ENCODE results near the gene GPR107.

Gene GPR107

DNA sequence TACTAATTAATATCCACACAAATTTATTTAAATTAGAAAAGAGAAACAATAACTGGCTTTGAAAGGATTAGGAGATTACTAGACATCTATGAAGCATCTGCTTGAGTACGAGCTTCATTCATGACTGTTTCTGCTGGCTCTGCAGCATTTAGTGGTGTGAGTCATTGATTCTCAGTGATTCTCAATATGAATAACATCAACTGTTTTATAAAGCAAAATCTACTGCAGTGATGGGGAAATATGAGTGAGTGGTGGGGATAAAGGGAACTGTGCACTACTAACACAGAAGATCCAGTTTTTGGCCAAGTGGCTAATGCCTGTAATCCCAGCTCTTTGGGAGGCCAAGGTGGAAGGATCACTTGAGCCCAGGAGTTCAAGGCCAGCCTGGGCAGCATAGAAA lies 19.1 kb upstream of the GPR107 start:
- Histone ChIP-seq H3K36me3 (ENCODE audit: control insufficient read depth, insufficient read depth, low read length) (no peaks in the 10 kb centered on the region), H3K4me3 (ENCODE audit: low read length) (no peak overlapping the region), H3K27ac (ENCODE audit: low read depth, low read length) (no peak overlapping the region), H3K27me3 (ENCODE audit: control insufficient read depth, insufficient read depth, low read length) (no peaks in the 10 kb centered on the region), H3K4me1 (ENCODE audit: control insufficient read depth, insufficient read depth, low read length) (peaks cover 35% of the 10 kb centered on the region), H3K9ac (ENCODE audit: low read length) (no peak overlapping the region)

DNA sequence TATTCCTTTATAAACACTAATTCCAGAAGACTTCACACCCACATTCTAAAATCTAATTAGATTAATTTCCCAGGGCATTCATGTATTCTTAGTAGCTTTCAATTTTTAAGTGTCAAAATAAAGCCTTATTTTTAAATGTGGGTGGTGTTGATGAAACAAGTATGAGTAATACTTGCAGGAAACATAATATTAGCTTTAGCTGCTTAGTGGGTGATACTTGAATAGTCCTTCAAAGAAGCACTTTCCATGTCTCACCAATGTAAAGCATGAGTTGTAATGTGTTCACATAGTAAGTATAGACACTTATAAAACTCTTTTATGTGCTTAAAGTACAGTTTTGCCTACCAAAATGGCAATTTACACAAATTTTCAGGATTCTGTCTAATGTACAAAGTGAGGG lies 17.6 kb upstream of the GPR107 start:
- Histone ChIP-seq H3K4me1 (ENCODE audit: control insufficient read depth, insufficient read depth, low read length) (peaks cover 32% of the 10 kb centered on the region), H3K9ac (ENCODE audit: low read length) (no peak overlapping the region), H3K27me3 (ENCODE audit: control insufficient read depth, insufficient read depth, low read length) (no peaks in the 10 kb centered on the region), H3K36me3 (ENCODE audit: control insufficient read depth, insufficient read depth, low read length) (no peaks in the 10 kb centered on the region), H3K27ac (ENCODE audit: low read depth, low read length) (no peak overlapping the region), H3K4me3 (ENCODE audit: low read length) (no peak overlapping the region)

DNA sequence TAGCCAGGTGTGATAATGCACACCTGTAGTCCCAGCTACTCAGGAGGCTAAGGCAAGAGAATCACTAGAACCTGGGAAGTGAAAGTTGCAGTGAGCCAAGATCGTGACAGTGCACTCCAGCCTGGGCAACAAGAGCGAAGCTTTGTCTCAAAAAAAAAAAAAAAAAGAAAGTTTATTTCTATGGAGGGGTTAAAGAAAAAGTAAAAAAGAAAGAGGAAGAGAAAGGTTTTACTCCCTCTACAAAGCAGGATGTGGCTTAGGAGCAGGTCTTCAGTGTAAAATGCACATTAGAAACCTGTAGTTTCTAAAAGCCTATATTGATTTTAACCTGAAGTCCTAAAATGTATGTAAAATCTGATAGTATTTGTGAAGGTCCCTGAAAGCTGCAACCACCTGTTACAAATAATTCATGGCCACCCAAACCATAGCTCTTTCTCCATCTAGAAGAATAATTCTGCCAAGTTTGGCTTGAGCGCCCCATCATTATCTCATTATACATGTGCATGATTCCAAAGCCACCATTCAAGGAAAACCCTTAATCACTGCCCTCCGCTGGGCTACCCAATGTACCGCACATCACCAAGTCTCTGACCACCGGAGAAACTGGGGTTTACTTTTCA lies 14.1 kb upstream of the GPR107 start:
- peak overlapping the region; percentile 39 for H3K4me3 ChIP-seq (ENCODE audit: low read length)
- H3K36me3 ChIP-seq (ENCODE audit: control insufficient read depth, insufficient read depth, low read length) = no peaks in the 10 kb centered on the region
- peak overlapping the region; percentile 60 for H3K27ac ChIP-seq (ENCODE audit: low read depth, low read length)
- H3K4me1 ChIP-seq (ENCODE audit: control insufficient read depth, insufficient read depth, low read length) = peaks cover 26% of the 10 kb centered on the region
- no peaks in the 10 kb centered on the region for H3K27me3 ChIP-seq (ENCODE audit: control insufficient read depth, insufficient read depth, low read length)
- no peak overlapping the region for H3K9ac ChIP-seq (ENCODE audit: low read length)

DNA sequence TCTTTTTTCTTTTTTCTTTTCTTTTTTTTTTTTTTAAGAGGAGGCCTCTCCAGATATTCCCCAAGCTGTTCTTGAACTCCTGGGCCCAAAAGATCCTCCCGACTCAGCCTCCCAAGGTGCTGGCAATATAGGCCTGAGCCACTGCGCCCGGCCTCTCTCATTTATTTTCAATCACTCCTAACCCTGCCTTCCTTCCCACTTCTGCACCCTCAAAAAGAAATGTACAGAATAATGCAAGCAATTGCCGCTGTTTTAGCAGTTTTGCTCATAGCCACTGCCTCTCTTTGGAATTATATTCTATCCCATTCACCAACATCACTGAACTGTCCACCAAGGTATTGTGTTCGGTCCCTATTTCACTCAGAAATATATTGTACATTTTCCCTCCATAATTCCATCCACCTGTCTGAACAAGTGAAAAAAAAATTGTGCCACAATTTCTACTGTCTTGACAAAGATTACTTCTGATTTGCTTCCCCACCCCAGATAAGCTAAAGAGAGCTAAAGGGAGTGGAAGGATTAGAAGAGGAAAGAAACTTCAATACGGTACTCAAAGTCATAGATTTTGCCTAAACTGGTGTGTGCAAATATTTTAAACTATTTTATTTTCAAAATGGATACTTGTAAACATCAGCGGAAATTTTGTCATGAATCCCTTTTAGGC lies 12.6 kb upstream of the GPR107 start:
- peaks cover 33% of the 10 kb centered on the region for H3K4me1 ChIP-seq (ENCODE audit: control insufficient read depth, insufficient read depth, low read length)
- H3K4me3 ChIP-seq (ENCODE audit: low read length) = peak overlapping the region; percentile 88
- H3K36me3 ChIP-seq (ENCODE audit: control insufficient read depth, insufficient read depth, low read length) = no peaks in the 10 kb centered on the region
- H3K9ac ChIP-seq (ENCODE audit: low read length) = peak overlapping the region; percentile 24
- H3K27me3 ChIP-seq (ENCODE audit: control insufficient read depth, insufficient read depth, low read length) = no peaks in the 10 kb centered on the region
- H3K27ac ChIP-seq (ENCODE audit: low read depth, low read length) = peak overlapping the region; percentile 98

DNA sequence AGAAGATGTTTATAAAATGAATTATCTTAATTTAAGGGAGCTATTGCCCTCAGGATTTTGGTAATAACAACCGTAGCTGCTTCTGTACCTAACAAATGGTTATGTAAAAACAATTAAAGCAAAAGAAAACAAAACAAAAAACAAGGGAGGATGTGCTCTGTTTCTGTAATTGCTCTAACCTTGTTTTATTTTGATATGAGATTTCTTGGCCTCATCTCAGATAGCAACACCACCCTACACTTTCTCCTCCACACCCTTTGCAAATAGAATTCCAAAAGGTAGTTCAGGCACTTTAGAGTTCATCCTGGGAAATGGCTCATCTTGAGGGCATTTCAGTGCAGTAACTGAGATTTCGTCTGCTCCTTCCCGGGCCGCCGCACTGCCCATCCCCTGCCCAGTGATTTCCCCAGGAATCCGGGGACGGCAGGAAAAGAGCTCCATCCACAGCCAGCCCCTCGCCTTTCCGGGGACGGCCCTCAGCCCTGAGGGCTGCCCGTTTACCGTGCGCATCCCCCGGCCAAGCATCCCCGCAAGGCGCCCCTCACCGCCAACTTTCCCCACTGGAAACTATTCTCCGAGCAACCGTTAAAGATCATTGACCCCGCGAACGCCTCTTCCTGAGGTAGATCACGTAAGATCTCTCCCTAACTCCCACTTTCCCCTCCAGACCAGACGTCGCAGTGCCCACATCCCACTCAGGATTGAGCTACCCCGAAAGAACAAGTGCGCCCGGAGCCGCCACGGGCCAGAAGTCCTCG lies 11.9 kb upstream of the GPR107 start:
- H3K27me3 ChIP-seq (ENCODE audit: control insufficient read depth, insufficient read depth, low read length) = no peaks in the 10 kb centered on the region
- peak overlapping the region; percentile 98 for H3K27ac ChIP-seq (ENCODE audit: low read depth, low read length)
- peak overlapping the region; percentile 80 for H3K9ac ChIP-seq (ENCODE audit: low read length)
- no peaks in the 10 kb centered on the region for H3K36me3 ChIP-seq (ENCODE audit: control insufficient read depth, insufficient read depth, low read length)
- peak overlapping the region; percentile 88 for H3K4me3 ChIP-seq (ENCODE audit: low read length)
- peaks cover 31% of the 10 kb centered on the region for H3K4me1 ChIP-seq (ENCODE audit: control insufficient read depth, insufficient read depth, low read length)

DNA sequence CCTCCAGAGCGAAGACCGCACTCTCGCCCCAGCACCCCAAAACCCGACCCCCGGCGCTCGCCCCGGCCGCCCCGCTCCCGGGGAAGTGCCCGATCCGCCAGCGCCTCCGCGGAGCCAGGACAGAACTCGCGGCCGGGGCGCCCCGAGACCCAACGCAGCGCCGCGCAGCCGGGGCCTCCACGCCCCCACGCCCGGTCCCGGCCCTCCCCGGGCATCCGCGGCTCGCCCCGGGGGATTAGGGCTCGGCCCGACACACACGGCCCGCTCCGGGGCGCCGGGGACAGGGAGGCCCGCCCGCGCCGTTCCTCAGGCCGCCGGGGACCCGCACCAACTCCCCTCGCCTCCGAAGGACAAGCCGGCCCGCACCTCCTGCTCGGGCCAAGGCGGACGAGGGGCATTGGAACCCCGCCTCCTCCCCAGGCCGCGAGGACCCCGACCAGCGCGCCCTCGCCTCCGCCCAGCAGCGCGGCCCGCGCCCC lies 11.3 kb upstream of the GPR107 start:
- no peaks in the 10 kb centered on the region for H3K27me3 ChIP-seq (ENCODE audit: control insufficient read depth, insufficient read depth, low read length)
- peaks cover 30% of the 10 kb centered on the region for H3K4me1 ChIP-seq (ENCODE audit: control insufficient read depth, insufficient read depth, low read length)
- peak overlapping the region; percentile 74 for H3K9ac ChIP-seq (ENCODE audit: low read length)

DNA sequence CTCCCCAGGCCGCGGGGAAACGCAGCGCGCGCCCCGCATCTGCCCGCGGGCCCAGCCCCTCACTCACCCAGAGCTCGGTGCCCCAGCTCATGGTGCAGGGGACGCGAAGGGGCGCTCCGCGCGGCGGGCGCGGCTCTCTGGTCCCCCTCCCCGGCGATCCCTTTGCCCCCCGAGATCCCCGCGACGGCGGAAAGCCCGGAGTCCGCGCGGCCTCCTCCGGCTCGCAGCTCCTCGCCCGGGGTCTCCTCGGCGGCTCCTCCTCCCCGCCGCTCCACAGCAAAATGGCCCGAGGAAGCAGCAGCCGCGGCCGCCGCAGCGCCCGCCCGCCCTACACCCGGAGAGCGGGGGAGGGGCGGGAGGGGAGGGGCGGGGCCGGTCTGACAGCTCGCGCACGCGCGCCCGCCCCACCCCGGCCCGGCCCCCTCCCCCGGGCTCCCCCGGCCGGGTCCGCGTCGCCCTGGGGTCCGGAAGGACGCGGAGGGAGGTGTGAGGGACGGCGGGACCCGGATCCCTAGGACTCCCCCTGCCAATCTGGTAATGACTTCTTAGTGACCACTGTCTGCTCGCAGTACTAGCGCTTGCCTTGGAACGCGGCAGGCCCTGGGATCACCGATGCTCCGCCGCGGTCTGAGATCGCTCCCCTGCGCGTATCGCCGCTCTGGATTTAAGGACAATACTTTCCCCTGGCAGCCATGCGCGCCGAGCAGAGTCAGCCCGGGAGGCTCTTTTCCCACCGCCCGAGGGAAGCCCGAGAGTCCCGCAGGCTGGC lies 10.6 kb upstream of the GPR107 start, which contains the start of gene FNBP1:
Gene FNBP1, minus strand, starts transcription at position 305 of the 769 bp plus-strand sequence. Its CDS starts 214 bp downstream, at position 91.
- peak within 1 kb of the TSS; percentile 88 for H3K4me3 ChIP-seq (ENCODE audit: low read length)
- H3K36me3 ChIP-seq (ENCODE audit: control insufficient read depth, insufficient read depth, low read length) = no peaks in the 10 kb centered on the region
- no peaks in the 10 kb centered on the region for H3K27me3 ChIP-seq (ENCODE audit: control insufficient read depth, insufficient read depth, low read length)
- peak within 1 kb of the TSS; percentile 98 for H3K27ac ChIP-seq (ENCODE audit: low read depth, low read length)
- peaks cover 29% of the 10 kb centered on the region for H3K4me1 ChIP-seq (ENCODE audit: control insufficient read depth, insufficient read depth, low read length)
- H3K9ac ChIP-seq (ENCODE audit: low read length) = peak within 1 kb of the TSS; percentile 80

More for the DNA sequence above, 11.3 kb upstream of the GPR107 start:
- Histone ChIP-seq H3K36me3 (ENCODE audit: control insufficient read depth, insufficient read depth, low read length) (no peaks in the 10 kb centered on the region), H3K4me3 (ENCODE audit: low read length) (peak overlapping the region; percentile 88), H3K27ac (ENCODE audit: low read depth, low read length) (peak overlapping the region; percentile 98)

DNA sequence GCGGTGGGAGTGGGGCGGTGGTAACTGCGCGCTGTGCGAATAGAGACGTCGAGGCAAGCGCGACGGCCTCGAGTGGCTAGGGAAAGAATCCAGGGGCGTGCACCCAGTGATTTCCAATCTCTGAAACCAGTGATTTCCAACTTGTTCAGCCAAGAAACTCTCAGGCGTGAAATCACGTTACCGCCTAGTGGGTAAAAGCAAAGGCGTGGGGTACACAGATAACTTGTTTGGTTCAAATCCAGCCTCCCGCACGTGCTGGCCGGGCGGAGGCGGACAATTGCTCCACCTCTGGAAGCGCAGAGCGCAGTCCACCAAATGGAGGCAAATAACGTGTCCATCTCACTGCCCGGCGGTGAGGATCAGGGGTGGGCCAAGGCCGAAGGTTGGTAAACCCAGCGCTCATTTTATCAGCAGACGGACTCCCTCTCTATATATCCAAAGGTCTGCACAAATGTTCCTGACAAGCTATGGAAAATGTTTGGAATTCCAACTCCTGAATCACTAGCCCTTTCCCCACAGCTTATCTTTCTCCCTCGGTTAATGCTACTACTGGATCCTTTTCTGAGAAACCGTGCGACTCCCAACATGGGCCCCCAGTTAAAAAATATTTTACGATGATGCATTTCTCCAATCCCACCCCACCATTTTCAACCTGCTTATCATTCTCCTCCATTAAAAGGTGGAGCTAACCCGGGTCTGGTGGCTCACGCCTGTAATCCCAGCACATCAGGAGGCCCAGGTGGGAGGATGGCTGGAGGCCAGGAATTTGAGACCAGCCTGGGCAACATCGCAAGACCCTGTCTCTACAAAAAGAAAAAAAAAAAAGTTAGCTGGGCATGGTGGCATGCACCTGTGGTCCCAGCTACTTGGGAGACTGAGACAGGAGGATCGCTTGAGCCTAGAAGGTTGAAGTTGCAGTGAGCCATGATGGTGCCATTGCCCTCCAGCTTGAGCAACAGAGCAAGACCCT lies 9.8 kb upstream of the GPR107 start:
- H3K4me1 ChIP-seq (ENCODE audit: control insufficient read depth, insufficient read depth, low read length) = peaks cover 24% of the 10 kb centered on the region
- peak overlapping the region; percentile 98 for H3K27ac ChIP-seq (ENCODE audit: low read depth, low read length)
- peak overlapping the region; percentile 84 for H3K4me3 ChIP-seq (ENCODE audit: low read length)
- H3K27me3 ChIP-seq (ENCODE audit: control insufficient read depth, insufficient read depth, low read length) = no peaks in the 10 kb centered on the region
- H3K36me3 ChIP-seq (ENCODE audit: control insufficient read depth, insufficient read depth, low read length) = no peaks in the 10 kb centered on the region
- H3K9ac ChIP-seq (ENCODE audit: low read length) = peak overlapping the region; percentile 36

DNA sequence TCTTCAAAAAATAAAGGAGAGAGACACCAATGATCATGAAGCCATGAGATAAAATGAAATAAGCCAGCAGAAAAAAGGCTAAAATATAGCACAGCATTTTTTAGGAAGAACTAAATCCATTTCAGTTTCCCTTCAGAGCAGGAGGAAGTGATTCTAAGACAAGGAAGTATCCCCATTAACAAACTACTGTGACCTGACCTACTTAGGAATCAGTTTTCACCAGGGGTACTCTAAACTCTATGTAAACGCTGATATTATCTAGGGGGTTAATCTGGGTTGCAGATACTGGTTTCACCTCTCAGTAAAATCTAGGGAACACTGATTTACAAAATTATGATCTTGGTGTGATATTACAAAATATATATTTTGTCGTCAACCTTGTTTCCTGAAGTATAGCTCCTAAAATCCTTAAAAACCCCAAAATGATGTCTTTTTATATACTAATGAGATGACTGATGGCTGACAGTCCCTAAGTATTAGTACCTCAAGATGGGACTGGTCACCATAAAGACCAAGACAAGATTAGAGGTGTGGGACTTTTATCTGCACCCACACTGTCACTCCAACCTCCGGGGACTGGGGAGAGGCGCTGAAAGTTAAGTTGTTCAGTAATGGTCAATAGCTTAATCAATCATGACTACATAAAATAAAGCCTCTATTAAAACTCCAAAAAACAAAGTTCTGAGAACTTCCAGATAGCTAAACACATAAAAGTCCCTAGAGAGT lies 7.8 kb upstream of the GPR107 start:
- H3K27me3 ChIP-seq (ENCODE audit: control insufficient read depth, insufficient read depth, low read length) = no peaks in the 10 kb centered on the region
- H3K36me3 ChIP-seq (ENCODE audit: control insufficient read depth, insufficient read depth, low read length) = no peaks in the 10 kb centered on the region
- no peak overlapping the region for H3K27ac ChIP-seq (ENCODE audit: low read depth, low read length)
- peaks cover 20% of the 10 kb centered on the region for H3K4me1 ChIP-seq (ENCODE audit: control insufficient read depth, insufficient read depth, low read length)
- H3K9ac ChIP-seq (ENCODE audit: low read length) = no peak overlapping the region
- no peak overlapping the region for H3K4me3 ChIP-seq (ENCODE audit: low read length)

DNA sequence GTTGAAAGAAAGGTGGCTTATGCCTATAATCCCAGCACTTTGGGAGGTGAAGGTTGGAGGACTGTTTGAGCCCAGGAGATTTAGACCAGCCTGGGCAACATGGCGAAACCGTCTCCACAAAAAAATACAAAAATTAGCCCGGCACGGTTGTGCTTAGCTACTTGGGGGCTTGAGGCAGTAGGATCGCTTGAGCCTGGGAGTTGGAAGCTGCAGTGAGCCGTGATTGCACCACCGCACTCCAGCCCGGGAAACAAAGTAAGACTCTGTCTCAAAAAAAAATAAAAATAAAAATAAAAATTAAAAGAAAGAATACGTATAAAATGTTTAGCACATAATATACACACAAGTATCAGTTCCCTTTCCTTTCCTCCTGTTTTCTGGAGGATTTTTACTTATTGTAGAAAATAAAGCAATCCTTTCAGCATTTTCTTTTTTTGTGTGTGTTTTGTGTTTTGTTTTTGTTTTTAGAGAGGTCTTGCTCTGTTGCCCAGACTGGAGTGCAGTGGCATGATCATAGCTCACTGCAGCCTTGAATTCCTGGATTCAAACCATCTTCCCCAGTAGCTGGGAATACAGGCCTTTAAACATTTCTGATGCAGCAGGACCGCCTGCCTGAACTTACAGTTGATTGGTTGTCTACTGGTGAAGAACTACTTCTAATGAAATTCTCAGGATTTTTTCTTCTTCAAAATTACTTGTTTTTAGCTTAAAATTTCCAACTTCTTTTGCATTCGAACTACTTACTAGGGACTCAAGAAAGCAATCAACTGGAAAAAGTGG lies 4.1 kb upstream of the GPR107 start:
- H3K4me1 ChIP-seq (ENCODE audit: control insufficient read depth, insufficient read depth, low read length) = peaks cover 14% of the 10 kb centered on the region
- no peak overlapping the region for H3K27ac ChIP-seq (ENCODE audit: low read depth, low read length)
- H3K36me3 ChIP-seq (ENCODE audit: control insufficient read depth, insufficient read depth, low read length) = no peaks in the 10 kb centered on the region
- no peak overlapping the region for H3K9ac ChIP-seq (ENCODE audit: low read length)
- H3K27me3 ChIP-seq (ENCODE audit: control insufficient read depth, insufficient read depth, low read length) = no peaks in the 10 kb centered on the region
- H3K4me3 ChIP-seq (ENCODE audit: low read length) = no peak overlapping the region

Measured in rectal smooth muscle tissue (tissue), 1 donor.